Measurements from ENCODE around the gene ABCA12.

The ABCA12 gene

DNA sequence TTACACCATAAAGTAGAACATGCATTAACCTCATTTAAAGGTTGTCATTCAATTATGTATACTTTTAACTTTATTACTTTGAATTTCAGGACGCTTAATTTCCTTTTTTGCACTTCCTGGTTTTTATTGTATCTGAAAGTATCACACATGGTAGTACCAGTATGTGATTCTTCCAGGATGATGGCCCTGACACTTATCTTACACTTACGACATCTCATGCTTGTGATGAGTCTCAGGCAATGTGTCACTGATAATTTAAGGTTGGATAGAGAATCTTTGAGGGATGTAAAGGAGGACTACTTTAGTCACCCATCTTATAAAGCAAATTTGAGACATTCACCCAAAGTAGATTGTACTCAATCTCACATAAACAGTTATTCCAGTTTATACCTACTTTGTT is 74.9 kb downstream of the ABCA12 start:
- no CpG with 5 or more reads among the region's 2 CpGs for WGBS (ENCODE audit: insufficient coverage)
- Histone ChIP-seq H3K4me3 (ENCODE audit: control insufficient read depth in 1 of 7, extremely low read depth in 1 of 7, insufficient read depth in 4 of 7, low read depth in 2 of 7, low read length in 6 of 7) (no peak overlapping the region), H3K9me3 (ENCODE audit: control extremely low read depth in 1 of 5, control insufficient read depth in 4 of 5, insufficient read depth in 2 of 5, low read depth in 1 of 5, low read length in 4 of 5) (no peaks in the 10 kb centered on the region), H3K27ac (ENCODE audit: insufficient read depth in 1 of 2, low read depth in 1 of 2, low read length in 2 of 2, poor library complexity in 1 of 2, severe bottlenecking in 2 of 2) (no peak overlapping the region), H3K27me3 (replicated peaks in 2 of 5; ENCODE audit: control insufficient read depth in 4 of 5, insufficient read depth in 5 of 5, low read length in 4 of 5) (no peaks in the 10 kb centered on the region), H3K36me3 (ENCODE audit: control insufficient read depth in 4 of 4, insufficient read depth in 4 of 4, low read length in 3 of 4) (no peaks in the 10 kb centered on the region), H3K4me1 (ENCODE audit: control extremely low read depth in 1 of 4, control insufficient read depth in 4 of 4, insufficient read depth in 4 of 4, low read length in 3 of 4) (no peaks in the 10 kb centered on the region)
- ChIA-PET POLR2A (no interaction called here), CTCF (no interaction called here)
- DNase-seq = no peak

GRCh38 chr2:215060861-215061536 is 77.4 kb downstream of the ABCA12 start:
- Histone ChIP-seq H3K27ac (ENCODE audit: insufficient read depth in 1 of 2, low read depth in 1 of 2, low read length in 2 of 2, poor library complexity in 1 of 2, severe bottlenecking in 2 of 2) (no peak overlapping the region), H3K9me3 (ENCODE audit: control extremely low read depth in 1 of 5, control insufficient read depth in 4 of 5, insufficient read depth in 2 of 5, low read depth in 1 of 5, low read length in 4 of 5) (no peaks in the 10 kb centered on the region), H3K27me3 (replicated peaks in 2 of 5; ENCODE audit: control insufficient read depth in 4 of 5, insufficient read depth in 5 of 5, low read length in 4 of 5) (no peaks in the 10 kb centered on the region), H3K36me3 (ENCODE audit: control insufficient read depth in 4 of 4, insufficient read depth in 4 of 4, low read length in 3 of 4) (no peaks in the 10 kb centered on the region), H3K4me1 (ENCODE audit: control extremely low read depth in 1 of 4, control insufficient read depth in 4 of 4, insufficient read depth in 4 of 4, low read length in 3 of 4) (no peaks in the 10 kb centered on the region), H3K4me3 (ENCODE audit: control insufficient read depth in 1 of 7, extremely low read depth in 1 of 7, insufficient read depth in 4 of 7, low read depth in 2 of 7, low read length in 6 of 7) (no peak overlapping the region)
- CTCF ChIA-PET = no interaction called here
- DNase-seq = no peak
- WGBS (ENCODE audit: insufficient coverage) = 92% methylated on average over 2 of the region's 7 CpGs
- POLR2A ChIA-PET = no interaction called here

- no peaks in the 10 kb centered on the region for H3K9me3 ChIP-seq (ENCODE audit: control extremely low read depth in 1 of 5, control insufficient read depth in 4 of 5, insufficient read depth in 2 of 5, low read depth in 1 of 5, low read length in 4 of 5)
- ChIA-PET CTCF (no interaction called here), POLR2A (no interaction called here)
- no peaks in the 10 kb centered on the region for H3K4me1 ChIP-seq (ENCODE audit: control extremely low read depth in 1 of 4, control insufficient read depth in 4 of 4, insufficient read depth in 4 of 4, low read length in 3 of 4)
- H3K27ac ChIP-seq (ENCODE audit: insufficient read depth in 1 of 2, low read depth in 1 of 2, low read length in 2 of 2, poor library complexity in 1 of 2, severe bottlenecking in 2 of 2) = no peak overlapping the region
- no peak for DNase-seq
- H3K4me3 ChIP-seq (ENCODE audit: control insufficient read depth in 1 of 7, extremely low read depth in 1 of 7, insufficient read depth in 4 of 7, low read depth in 2 of 7, low read length in 6 of 7) = no peak overlapping the region
- no peaks in the 10 kb centered on the region for H3K27me3 ChIP-seq (replicated peaks in 2 of 5; ENCODE audit: control insufficient read depth in 4 of 5, insufficient read depth in 5 of 5, low read length in 4 of 5)
- no peaks in the 10 kb centered on the region for H3K36me3 ChIP-seq (ENCODE audit: control insufficient read depth in 4 of 4, insufficient read depth in 4 of 4, low read length in 3 of 4)
- WGBS (ENCODE audit: insufficient coverage) = 44% methylated on average over 2 of the region's 2 CpGs
Measured at GRCh38 chr2:215059724-215060123, 78.7 kb downstream of the ABCA12 start.

GRCh38 chr2:215055891-215056290 is 82.5 kb downstream of the ABCA12 start:
- DNase-seq = no peak
- Histone ChIP-seq H3K9me3 (ENCODE audit: control extremely low read depth in 1 of 5, control insufficient read depth in 4 of 5, insufficient read depth in 2 of 5, low read depth in 1 of 5, low read length in 4 of 5) (no peaks in the 10 kb centered on the region), H3K27ac (ENCODE audit: insufficient read depth in 1 of 2, low read depth in 1 of 2, low read length in 2 of 2, poor library complexity in 1 of 2, severe bottlenecking in 2 of 2) (no peak overlapping the region), H3K4me3 (ENCODE audit: control insufficient read depth in 1 of 7, extremely low read depth in 1 of 7, insufficient read depth in 4 of 7, low read depth in 2 of 7, low read length in 6 of 7) (no peak overlapping the region), H3K27me3 (replicated peaks in 2 of 5; ENCODE audit: control insufficient read depth in 4 of 5, insufficient read depth in 5 of 5, low read length in 4 of 5) (no peaks in the 10 kb centered on the region), H3K36me3 (ENCODE audit: control insufficient read depth in 4 of 4, insufficient read depth in 4 of 4, low read length in 3 of 4) (no peaks in the 10 kb centered on the region), H3K4me1 (ENCODE audit: control extremely low read depth in 1 of 4, control insufficient read depth in 4 of 4, insufficient read depth in 4 of 4, low read length in 3 of 4) (no peaks in the 10 kb centered on the region)
- WGBS (ENCODE audit: insufficient coverage) = no CpG with 5 or more reads among the region's 2 CpGs
- CTCF ChIA-PET = interaction anchor here (0.6 kb wide), 1 partner anchor 156 kb away, joined by 3 read pairs; no protein-coding TSS in a partner anchor
- POLR2A ChIA-PET = no interaction called here

- Histone ChIP-seq H3K36me3 (ENCODE audit: control insufficient read depth in 4 of 4, insufficient read depth in 4 of 4, low read length in 3 of 4) (no peaks in the 10 kb centered on the region), H3K27me3 (replicated peaks in 2 of 5; ENCODE audit: control insufficient read depth in 4 of 5, insufficient read depth in 5 of 5, low read length in 4 of 5) (no peaks in the 10 kb centered on the region), H3K9me3 (ENCODE audit: control extremely low read depth in 1 of 5, control insufficient read depth in 4 of 5, insufficient read depth in 2 of 5, low read depth in 1 of 5, low read length in 4 of 5) (no peaks in the 10 kb centered on the region), H3K27ac (ENCODE audit: insufficient read depth in 1 of 2, low read depth in 1 of 2, low read length in 2 of 2, poor library complexity in 1 of 2, severe bottlenecking in 2 of 2) (no peak overlapping the region), H3K4me3 (ENCODE audit: control insufficient read depth in 1 of 7, extremely low read depth in 1 of 7, insufficient read depth in 4 of 7, low read depth in 2 of 7, low read length in 6 of 7) (no peak overlapping the region), H3K4me1 (ENCODE audit: control extremely low read depth in 1 of 4, control insufficient read depth in 4 of 4, insufficient read depth in 4 of 4, low read length in 3 of 4) (no peaks in the 10 kb centered on the region)
- WGBS (ENCODE audit: insufficient coverage) = 100% methylated on average over 1 of the region's 3 CpGs
- ChIA-PET CTCF (no interaction called here), POLR2A (no interaction called here)
- no peak for DNase-seq
Measured at GRCh38 chr2:215052810-215053209, 85.6 kb downstream of the ABCA12 start.

DNA sequence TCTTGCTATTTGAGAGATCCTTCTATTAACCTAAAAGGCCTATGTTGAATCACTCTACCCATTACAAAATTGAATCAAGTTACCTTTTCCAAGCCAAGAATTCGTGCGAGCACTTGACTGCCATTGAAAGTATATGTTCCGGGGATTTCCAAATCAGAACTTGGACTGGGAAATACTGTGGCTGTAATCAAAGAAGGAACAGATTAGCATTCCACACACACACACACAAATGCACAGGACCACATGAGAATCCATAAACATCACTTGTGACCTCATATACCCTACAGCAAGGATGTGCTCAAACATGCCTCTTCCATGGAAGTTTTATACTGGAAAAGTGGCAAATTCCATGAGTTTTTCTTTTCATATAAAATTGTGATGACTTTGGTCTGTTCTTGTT is 86.0 kb downstream of the ABCA12 start:
- no peaks in the 10 kb centered on the region for H3K4me1 ChIP-seq (ENCODE audit: control extremely low read depth in 1 of 4, control insufficient read depth in 4 of 4, insufficient read depth in 4 of 4, low read length in 3 of 4)
- peaks cover 0 to under 1% (median 0%) of the 10 kb centered on the region in 5 experiments for H3K9me3 ChIP-seq (ENCODE audit: control extremely low read depth in 1 of 5, control insufficient read depth in 4 of 5, insufficient read depth in 2 of 5, low read depth in 1 of 5, low read length in 4 of 5)
- no peak overlapping the region for H3K27ac ChIP-seq (ENCODE audit: insufficient read depth in 1 of 2, low read depth in 1 of 2, low read length in 2 of 2, poor library complexity in 1 of 2, severe bottlenecking in 2 of 2)
- WGBS (ENCODE audit: insufficient coverage) = 95% methylated on average over 3 of the region's 3 CpGs
- H3K27me3 ChIP-seq (replicated peaks in 2 of 5; ENCODE audit: control insufficient read depth in 4 of 5, insufficient read depth in 5 of 5, low read length in 4 of 5) = no peaks in the 10 kb centered on the region
- no peaks in the 10 kb centered on the region for H3K36me3 ChIP-seq (ENCODE audit: control insufficient read depth in 4 of 4, insufficient read depth in 4 of 4, low read length in 3 of 4)
- no peak for DNase-seq
- ChIA-PET CTCF (no interaction called here), POLR2A (no interaction called here)
- H3K4me3 ChIP-seq (ENCODE audit: control insufficient read depth in 1 of 7, extremely low read depth in 1 of 7, insufficient read depth in 4 of 7, low read depth in 2 of 7, low read length in 6 of 7) = no peak overlapping the region

GRCh38 chr2:215049341-215049740 is 89.1 kb downstream of the ABCA12 start:
- POLR2A ChIA-PET = no interaction called here
- no peaks in the 10 kb centered on the region for H3K36me3 ChIP-seq (ENCODE audit: control insufficient read depth in 4 of 4, insufficient read depth in 4 of 4, low read length in 3 of 4)
- CTCF ChIA-PET = no interaction called here
- no peaks in the 10 kb centered on the region for H3K4me1 ChIP-seq (ENCODE audit: control extremely low read depth in 1 of 4, control insufficient read depth in 4 of 4, insufficient read depth in 4 of 4, low read length in 3 of 4)
- no CpG with 5 or more reads among the region's 2 CpGs for WGBS (ENCODE audit: insufficient coverage)
- no peak overlapping the region for H3K4me3 ChIP-seq (ENCODE audit: control insufficient read depth in 1 of 7, extremely low read depth in 1 of 7, insufficient read depth in 4 of 7, low read depth in 2 of 7, low read length in 6 of 7)
- no peak overlapping the region for H3K27ac ChIP-seq (ENCODE audit: insufficient read depth in 1 of 2, low read depth in 1 of 2, low read length in 2 of 2, poor library complexity in 1 of 2, severe bottlenecking in 2 of 2)
- no peaks in the 10 kb centered on the region for H3K27me3 ChIP-seq (replicated peaks in 2 of 5; ENCODE audit: control insufficient read depth in 4 of 5, insufficient read depth in 5 of 5, low read length in 4 of 5)
- H3K9me3 ChIP-seq (ENCODE audit: control extremely low read depth in 1 of 5, control insufficient read depth in 4 of 5, insufficient read depth in 2 of 5, low read depth in 1 of 5, low read length in 4 of 5) = peaks cover 0 to 3% (median 0%) of the 10 kb centered on the region in 5 experiments
- no peak for DNase-seq

Data from common myeloid progenitor, CD34-positive (primary cell).